Dendritic cell treated with granulocyte-macrophage colony-stimulating factor and Interleukin-4, amounts not matched to agents 40 ng/mL and 50 ng/mL, for 4 days (primary cell): ENCODE data around the gene EIF3L.
A peak's percentile ranks its signal among the peaks of the same experiment; 100 is the strongest.

ENCODE experiments used
- H3K27ac Mint-ChIP-seq: one replicate; pipeline ENCODE4 v1.8.0; 2022; ENCODE audit warnings: mild to moderate bottlenecking, mixed read lengths
- H3K27me3 Mint-ChIP-seq: one replicate; pipeline ENCODE4 v1.8.0; 2022; ENCODE audit warnings: mild to moderate bottlenecking, mixed read lengths
- H3K36me3 Mint-ChIP-seq: one replicate; pipeline ENCODE4 v1.8.0; 2022; ENCODE audit warnings: low read depth, mixed read lengths
- H3K4me1 Mint-ChIP-seq: one replicate; pipeline ENCODE4 v1.8.0; 2022; ENCODE audit warnings: low read depth, mixed read lengths
- H3K4me3 Mint-ChIP-seq: one replicate; pipeline ENCODE4 v1.8.0; 2022; ENCODE audit warnings: mild to moderate bottlenecking, moderate library complexity, mixed read lengths
- H3K9me3 Mint-ChIP-seq: one replicate; pipeline ENCODE4 v1.8.0; 2022; ENCODE audit warnings: mixed read lengths
- intact Hi-C: fragments of 100-400 bp; cut with micrococcal nuclease; formaldehyde crosslinking; loops from one replicate; pipeline ENCODE4 v1.15.0; 2022

EIF3L gene

DNA sequence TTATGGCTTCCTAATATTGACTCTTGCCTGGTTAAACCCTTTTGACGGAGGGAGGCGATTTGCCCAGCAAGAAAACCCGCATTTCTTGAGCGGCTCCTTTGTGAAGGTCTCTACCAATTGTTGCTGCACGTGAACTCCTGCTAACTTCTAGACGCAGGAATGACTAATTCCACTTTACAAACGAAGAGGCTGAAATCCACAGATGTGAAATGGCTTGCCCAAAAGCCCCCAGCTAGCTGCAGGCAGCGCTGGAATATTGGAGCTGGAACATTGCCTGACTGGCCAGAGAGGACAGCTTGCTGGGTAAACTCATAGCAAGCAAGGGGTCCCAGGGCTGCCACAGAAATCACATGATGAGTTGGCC lies 40.9 kb upstream of the EIF3L start:
- intact Hi-C loops: no loop called here
- Mint-ChIP-seq H3K9me3 (no peaks in the 10 kb centered on the region), H3K27ac (no peak overlapping the region), H3K4me3 (peak overlapping the region; percentile 78), H3K4me1 (peaks cover 46% of the 10 kb centered on the region), H3K36me3 (no peaks in the 10 kb centered on the region), H3K27me3 (peaks cover 53% of the 10 kb centered on the region)

DNA sequence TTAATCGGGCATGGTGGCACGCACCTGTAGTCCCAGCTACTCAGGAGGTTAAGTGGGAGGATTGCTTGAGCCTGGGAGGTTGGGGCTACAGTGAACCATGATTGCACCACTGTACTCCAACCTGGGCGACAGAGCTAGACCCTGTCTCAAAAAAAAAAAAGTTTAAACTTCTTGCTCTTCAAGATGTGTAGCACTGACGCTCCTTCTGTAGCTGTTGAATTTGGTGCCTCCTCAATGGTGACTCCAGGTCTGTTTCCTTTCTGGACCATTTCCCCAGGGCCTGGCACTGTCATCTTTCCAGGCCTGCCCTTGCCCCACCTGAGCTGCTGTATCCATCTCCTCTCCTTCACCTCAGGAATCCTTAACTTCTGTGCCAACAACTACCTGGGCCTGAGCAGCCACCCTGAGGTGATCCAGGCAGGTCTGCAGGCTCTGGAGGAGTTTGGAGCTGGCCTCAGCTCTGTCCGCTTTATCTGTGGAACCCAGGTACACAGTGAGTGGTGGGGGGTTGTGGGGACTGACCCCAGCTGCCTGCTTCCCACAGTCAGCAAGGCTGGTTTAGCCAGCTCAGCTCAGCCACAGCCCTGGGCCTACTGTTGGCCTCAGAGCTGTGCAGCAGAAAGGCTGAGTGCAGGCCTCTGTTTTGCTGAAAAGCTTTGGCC lies 39.4 kb upstream of the EIF3L start:
- Mint-ChIP-seq H3K27ac (no peak overlapping the region), H3K36me3 (no peaks in the 10 kb centered on the region), H3K9me3 (no peaks in the 10 kb centered on the region), H3K4me1 (peaks cover 34% of the 10 kb centered on the region), H3K27me3 (peaks cover 41% of the 10 kb centered on the region), H3K4me3 (no peak overlapping the region)
- intact Hi-C loops: no loop called here

DNA sequence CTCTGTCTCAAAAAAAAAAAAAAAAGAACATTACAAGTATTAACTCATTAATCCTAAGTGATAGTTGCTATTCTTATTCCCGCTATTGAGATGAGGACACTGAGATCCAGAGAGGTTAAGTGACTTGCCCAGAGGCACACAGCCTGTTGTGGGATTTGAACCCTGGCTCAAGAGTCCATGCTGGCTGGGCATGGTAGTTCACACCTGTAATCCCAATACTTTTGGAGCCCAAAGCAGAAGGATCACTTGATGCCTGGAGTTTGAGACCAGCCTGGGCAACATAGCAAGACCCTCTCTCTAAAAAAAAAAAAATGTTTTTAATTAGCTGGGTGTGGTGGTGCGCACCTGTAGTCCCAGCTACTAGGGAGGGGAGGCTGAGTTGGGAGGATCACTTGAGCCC lies 37.4 kb upstream of the EIF3L start:
- peaks cover 26% of the 10 kb centered on the region for H3K27me3 Mint-ChIP-seq
- H3K4me3 Mint-ChIP-seq: no peak overlapping the region
- H3K4me1 Mint-ChIP-seq: peaks cover 16% of the 10 kb centered on the region
- H3K9me3 Mint-ChIP-seq: no peaks in the 10 kb centered on the region
- no peaks in the 10 kb centered on the region for H3K36me3 Mint-ChIP-seq
- H3K27ac Mint-ChIP-seq: no peak overlapping the region
- intact Hi-C loops: no loop called here

DNA sequence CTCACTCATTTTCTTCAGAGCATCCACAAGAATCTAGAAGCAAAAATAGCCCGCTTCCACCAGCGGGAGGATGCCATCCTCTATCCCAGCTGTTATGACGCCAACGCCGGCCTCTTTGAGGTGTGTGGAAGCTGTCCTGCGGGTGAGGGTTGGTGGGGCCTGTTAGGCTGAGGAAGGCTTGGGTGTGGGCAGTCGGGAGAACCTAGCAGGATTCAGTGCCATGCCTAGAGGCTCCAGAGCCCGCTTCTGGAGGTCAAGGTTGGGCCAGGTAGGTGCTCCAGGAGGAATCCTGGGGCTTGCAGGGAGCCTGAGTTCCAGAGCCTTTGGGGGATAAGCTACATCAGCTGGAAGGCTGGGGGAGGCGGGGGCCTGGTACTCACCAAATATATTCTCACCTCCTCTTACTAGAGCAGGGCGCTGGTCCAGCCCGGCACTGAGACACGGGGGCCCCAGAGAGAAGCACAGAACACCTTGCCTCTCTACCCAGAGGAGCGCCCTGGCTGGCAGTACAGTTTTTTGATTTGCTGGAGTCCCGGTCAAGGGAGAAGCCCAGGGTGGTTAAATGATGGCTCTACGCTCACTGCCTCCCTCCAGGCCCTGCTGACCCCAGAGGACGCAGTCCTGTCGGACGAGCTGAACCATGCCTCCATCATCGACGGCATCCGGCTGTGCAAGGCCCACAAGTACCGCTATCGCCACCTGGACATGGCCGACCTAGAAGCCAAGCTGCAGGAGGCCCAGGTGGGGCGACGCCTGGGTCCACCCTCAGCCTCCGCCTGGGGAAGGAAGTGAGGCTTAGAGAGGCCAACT lies 36.1 kb upstream of the EIF3L start:
- H3K27me3 Mint-ChIP-seq: peaks cover 24% of the 10 kb centered on the region
- H3K36me3 Mint-ChIP-seq: no peaks in the 10 kb centered on the region
- no peak overlapping the region for H3K4me3 Mint-ChIP-seq
- H3K9me3 Mint-ChIP-seq: no peaks in the 10 kb centered on the region
- no peak overlapping the region for H3K27ac Mint-ChIP-seq
- H3K4me1 Mint-ChIP-seq: peaks cover 12% of the 10 kb centered on the region
- intact Hi-C loops: no loop called here

DNA sequence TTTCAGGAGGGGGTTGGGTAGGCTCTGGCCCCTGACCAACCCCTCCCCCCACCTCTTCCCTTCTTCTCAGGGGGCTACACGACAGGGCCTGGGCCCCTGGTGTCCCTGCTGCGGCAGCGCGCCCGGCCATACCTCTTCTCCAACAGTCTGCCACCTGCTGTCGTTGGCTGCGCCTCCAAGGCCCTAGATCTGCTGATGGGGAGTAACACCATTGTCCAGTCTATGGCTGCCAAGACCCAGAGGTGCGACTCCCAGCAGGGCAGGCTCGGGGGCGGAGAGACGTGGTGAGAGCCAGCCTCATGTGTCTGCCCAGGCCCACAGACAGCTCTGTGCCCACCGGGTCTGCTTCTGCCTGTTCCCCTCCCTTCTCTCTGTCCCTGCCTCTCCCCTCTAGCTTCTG lies 33.6 kb upstream of the EIF3L start:
- H3K4me3 Mint-ChIP-seq: no peak overlapping the region
- intact Hi-C loops: loop anchor here (5.0 kb wide), 1 partner anchor 147 kb away; no protein-coding TSS in a partner anchor
- H3K9me3 Mint-ChIP-seq: no peaks in the 10 kb centered on the region
- H3K36me3 Mint-ChIP-seq: no peaks in the 10 kb centered on the region
- no peak overlapping the region for H3K27ac Mint-ChIP-seq
- H3K27me3 Mint-ChIP-seq: peaks cover 27% of the 10 kb centered on the region
- peaks cover 19% of the 10 kb centered on the region for H3K4me1 Mint-ChIP-seq

DNA sequence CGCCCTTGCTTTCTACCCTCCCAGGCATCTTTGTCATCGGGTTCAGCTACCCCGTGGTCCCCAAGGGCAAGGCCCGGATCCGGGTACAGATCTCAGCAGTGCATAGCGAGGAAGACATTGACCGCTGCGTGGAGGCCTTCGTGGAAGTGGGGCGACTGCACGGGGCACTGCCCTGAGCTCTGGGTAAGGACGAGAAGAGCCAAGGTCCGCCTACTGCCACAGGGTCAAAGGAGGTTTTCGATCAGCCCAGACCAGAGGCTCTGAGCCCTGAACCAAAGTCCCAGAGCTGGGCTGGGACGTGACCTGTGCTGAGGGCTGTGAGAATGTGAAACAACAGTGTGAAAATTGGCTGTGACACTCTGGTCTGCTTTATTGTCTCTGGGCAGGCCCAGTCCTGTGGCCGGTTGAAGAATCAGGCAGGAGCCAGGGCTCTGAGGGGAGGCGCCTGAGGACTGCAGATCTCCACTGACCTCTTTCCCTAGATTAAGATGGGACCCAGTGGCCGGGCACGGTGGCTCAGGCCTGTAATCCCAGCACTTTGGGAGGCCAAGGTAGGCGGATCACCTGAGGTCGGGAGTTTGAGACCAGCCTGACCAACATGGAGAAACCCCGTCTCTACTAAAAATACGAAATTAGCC lies 32.6 kb upstream of the EIF3L start:
- no peaks in the 10 kb centered on the region for H3K9me3 Mint-ChIP-seq
- H3K4me3 Mint-ChIP-seq: no peak overlapping the region

DNA sequence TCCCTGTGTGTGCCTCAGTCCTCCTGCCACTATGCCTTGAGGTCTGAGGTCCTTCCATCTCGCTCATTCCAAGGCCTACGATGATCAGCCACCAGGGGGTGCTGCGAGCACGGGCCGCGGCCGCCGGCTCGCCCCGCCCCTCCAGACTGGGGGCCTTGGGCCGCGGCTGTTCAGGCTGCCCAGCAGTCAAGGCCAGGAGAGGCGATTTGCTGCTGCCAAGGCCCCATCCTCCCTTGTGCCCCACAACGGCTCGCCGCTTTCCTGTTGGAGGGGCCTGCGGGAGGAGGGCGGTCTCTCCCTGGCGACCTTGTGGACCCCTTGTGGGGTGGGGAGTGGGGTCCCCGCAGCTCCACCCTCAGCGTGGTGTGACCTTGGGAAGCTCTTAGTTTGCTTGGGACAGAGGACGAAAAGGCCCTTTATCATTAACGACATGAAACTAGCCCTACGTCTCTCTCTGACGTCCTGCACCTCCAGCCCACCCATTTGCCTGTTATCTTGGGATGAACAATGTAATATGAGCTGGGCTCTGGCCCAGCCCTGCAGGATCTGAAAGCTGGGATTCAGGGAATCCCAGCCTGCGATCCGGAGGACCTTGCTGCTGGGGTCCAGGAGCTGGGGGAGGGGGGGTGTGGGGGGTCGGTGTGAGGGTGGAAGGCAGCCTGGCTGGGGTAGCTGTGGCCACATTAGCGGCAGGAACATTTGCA lies 31.4 kb upstream of the EIF3L start:
- Mint-ChIP-seq H3K27me3 (peaks cover 39% of the 10 kb centered on the region), H3K36me3 (no peaks in the 10 kb centered on the region), H3K9me3 (no peaks in the 10 kb centered on the region), H3K4me3 (peak overlapping the region; percentile 55), H3K4me1 (peaks cover 25% of the 10 kb centered on the region), H3K27ac (no peak overlapping the region)
- intact Hi-C loops: loop anchor here (1.0 to 5.0 kb wide), 3 partner anchors 45 to 144 kb away; no protein-coding TSS in a partner anchor

More for the DNA sequence above, 32.6 kb upstream of the EIF3L start:
- Mint-ChIP-seq H3K27ac (no peak overlapping the region), H3K4me1 (peaks cover 19% of the 10 kb centered on the region), H3K27me3 (peaks cover 33% of the 10 kb centered on the region), H3K36me3 (no peaks in the 10 kb centered on the region)
- intact Hi-C loops: loop anchor here (1.0 to 5.0 kb wide), 3 partner anchors 47 to 146 kb away; no protein-coding TSS in a partner anchor

DNA sequence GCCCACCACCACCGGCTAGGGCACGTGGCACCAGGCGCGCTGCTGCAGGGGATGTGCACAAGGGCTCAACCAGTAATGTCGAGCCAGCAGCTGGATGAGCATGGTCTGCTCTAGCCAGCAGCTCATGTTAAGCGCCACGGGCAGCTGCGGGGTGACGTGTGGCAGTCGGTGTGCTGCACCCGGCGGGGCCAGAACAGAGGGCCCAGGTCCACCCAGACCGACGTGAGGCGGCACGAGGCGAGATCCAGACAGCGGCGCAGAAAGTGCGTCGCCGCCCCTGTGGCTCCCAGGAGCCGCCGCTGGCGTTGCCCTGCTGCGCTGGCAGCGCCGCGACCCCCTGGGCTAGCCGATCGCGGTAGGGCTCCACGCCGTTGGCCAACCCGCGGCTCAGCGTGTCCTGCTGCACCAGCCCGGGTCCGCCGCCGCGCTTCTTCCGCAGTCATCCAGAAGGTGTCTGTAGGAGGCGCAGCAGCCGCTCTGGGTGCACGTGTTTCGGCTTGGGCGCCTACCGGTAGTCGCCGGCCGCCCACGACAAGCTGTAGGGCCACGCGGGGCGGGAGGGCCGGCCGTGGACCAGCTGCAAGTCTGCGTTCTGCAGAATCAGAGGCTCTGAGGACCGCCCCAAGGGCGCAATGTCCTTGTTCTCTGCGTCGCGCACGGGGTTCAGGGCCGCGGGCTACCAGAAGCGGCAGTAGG lies 30.7 kb upstream of the EIF3L start:
- intact Hi-C loops: loop anchor here (5.0 kb wide), 1 partner anchor 144 kb away; no protein-coding TSS in a partner anchor
- Mint-ChIP-seq H3K4me3 (peak overlapping the region; percentile 66), H3K27me3 (peaks cover 46% of the 10 kb centered on the region), H3K36me3 (no peaks in the 10 kb centered on the region), H3K27ac (no peak overlapping the region), H3K9me3 (no peaks in the 10 kb centered on the region), H3K4me1 (peaks cover 25% of the 10 kb centered on the region)

DNA sequence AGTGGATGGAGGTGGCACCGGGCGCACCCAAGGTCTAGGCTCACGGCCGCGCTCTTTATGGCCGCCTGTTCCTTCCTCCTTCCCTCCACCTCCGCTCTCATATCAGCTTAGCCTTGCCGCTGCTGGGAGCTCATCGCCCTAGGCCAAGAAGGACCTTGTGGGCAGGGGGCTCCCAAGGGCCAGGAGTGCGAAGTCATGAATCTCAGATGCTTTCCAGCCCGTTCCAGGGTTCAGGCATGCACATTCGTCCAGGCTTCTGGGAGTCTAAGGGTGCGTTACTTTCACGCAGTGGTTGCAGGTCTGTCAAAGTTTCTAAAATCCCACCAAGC lies 30.1 kb upstream of the EIF3L start:
- H3K4me3 Mint-ChIP-seq: peak overlapping the region; percentile 66
- no peak overlapping the region for H3K27ac Mint-ChIP-seq
- no peaks in the 10 kb centered on the region for H3K9me3 Mint-ChIP-seq
- intact Hi-C loops: loop anchor here (5.0 kb wide), 1 partner anchor 143 kb away; no protein-coding TSS in a partner anchor
- peaks cover 51% of the 10 kb centered on the region for H3K27me3 Mint-ChIP-seq
- peaks cover 25% of the 10 kb centered on the region for H3K4me1 Mint-ChIP-seq
- H3K36me3 Mint-ChIP-seq: no peaks in the 10 kb centered on the region

DNA sequence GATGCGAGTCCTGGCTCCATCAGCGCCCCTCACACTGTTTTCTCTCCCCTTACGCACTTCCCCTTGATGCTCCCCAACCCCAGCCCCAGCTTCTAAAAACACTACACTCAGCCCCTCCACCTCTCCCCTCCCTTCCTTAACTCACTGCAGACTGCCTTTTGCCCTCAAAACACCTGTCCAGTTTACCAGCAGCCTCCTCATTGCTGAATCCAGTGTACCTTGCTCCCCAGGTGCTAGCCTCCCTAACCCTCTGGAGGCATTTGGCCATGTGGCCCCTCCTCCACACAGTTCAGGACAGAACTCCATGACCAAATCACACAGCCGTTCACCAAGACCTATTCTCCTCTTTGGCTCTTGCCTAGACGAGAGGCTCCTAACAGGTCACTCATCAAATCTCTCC lies 28.9 kb upstream of the EIF3L start:
- no peaks in the 10 kb centered on the region for H3K9me3 Mint-ChIP-seq
- peaks cover 25% of the 10 kb centered on the region for H3K4me1 Mint-ChIP-seq
- H3K27ac Mint-ChIP-seq: no peak overlapping the region
- peaks cover 58% of the 10 kb centered on the region for H3K27me3 Mint-ChIP-seq
- H3K4me3 Mint-ChIP-seq: no peak overlapping the region
- intact Hi-C loops: no loop called here
- no peaks in the 10 kb centered on the region for H3K36me3 Mint-ChIP-seq

DNA sequence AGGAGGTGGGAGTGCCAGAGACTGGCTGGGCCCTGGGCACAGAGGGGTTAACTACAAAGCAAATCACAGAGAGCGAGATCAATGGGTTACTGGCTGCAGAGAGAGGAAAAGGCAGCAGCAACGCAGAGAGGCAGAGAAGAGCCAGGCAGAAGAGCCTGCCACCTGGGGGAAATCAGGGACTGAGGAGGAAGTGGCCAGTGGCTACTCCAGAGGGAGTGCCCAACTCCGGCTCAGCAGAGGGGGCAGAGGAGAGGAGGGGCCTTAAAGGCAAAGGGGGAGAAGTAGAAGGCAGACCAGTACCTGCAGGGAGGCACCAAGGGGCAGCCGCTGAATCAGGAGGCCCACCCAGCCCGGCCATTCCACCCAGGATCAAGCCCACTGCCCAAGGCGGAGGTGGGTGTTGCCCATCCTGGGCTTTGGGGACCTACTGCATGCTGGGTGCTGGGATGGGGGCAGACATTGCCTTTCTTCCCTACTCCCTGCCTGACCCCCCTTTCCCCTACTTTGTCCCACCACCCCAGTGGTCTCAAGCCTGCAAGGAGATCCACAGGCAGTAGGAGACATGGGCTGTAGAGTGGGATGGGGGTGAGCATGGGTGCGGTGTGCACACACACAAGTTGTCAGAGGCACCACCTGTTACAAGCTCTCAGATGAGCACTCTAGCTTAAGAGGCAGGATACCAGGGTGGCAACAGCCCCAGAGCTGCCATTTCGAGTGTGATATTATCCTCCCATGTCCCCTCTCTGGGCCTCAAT lies 27.0 kb upstream of the EIF3L start:
- Mint-ChIP-seq H3K4me1 (peaks cover 25% of the 10 kb centered on the region), H3K27ac (no peak overlapping the region), H3K9me3 (no peaks in the 10 kb centered on the region), H3K36me3 (peaks cover 6% of the 10 kb centered on the region), H3K4me3 (no peak overlapping the region), H3K27me3 (peaks cover 62% of the 10 kb centered on the region)
- intact Hi-C loops: no loop called here

DNA sequence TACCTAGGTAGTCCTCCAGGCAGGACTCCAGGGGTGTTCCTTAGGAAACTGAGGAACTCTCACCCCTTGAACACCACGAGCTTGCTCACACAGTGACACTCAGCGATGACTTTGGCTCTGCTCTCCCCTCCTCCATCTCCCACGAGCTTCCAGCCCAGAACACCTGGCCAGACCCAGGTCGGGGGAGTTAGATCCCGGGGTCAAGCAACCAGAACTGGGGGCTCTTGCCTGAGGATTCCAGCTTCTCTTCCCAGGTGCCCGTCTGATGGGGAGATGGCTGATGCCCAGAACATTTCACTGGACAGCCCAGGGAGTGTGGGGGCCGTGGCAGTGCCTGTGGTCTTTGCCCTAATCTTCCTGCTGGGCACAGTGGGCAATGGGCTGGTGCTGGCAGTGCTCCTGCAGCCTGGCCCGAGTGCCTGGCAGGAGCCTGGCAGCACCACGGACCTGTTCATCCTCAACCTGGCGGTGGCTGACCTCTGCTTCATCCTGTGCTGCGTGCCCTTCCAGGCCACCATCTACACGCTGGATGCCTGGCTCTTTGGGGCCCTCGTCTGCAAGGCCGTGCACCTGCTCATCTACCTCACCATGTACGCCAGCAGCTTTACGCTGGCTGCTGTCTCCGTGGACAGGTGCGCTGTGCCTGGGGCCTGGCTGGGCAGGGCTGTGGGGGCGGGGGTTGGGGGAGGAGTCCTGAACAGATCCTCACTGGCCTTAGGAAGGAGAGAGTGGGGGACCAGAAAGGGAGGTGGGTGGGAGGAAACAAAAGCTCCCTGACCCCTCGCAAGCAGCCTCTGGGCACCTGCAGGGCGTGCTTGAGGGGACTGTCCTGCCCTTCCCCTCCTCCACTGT lies 25.9 kb upstream of the EIF3L start, which contains the start of gene GALR3:
Gene GALR3, plus strand, starts transcription at position 249 of the 852 bp plus-strand sequence. Its CDS starts 25 bp downstream, at position 274.
- no peak within 1 kb of the TSS for H3K4me3 Mint-ChIP-seq
- intact Hi-C loops: no loop called here
- no peak within 1 kb of the TSS for H3K27ac Mint-ChIP-seq
- peaks cover 12% of the 10 kb centered on the region for H3K36me3 Mint-ChIP-seq
- H3K9me3 Mint-ChIP-seq: no peaks in the 10 kb centered on the region
- H3K4me1 Mint-ChIP-seq: peaks cover 14% of the 10 kb centered on the region
- peaks cover 55% of the 10 kb centered on the region for H3K27me3 Mint-ChIP-seq
